Keratinocyte (primary cell): ENCODE data around the gene MICAL3. TPM values are rescaled to one million over a fixed set of nuclear protein-coding genes. Genes with fewer than 3 reads are reported as not detected.

Source experiments
- DNase-seq: peaks from one replicate; pipeline ENCODE4 v3.0.0-alpha.2; 2011; ENCODE audit warnings: low read depth, missing footprints, low spot score
- FAIRE-seq: peaks from 2 replicates; lab custom pipeline; 2011; peaks lifted over from hg19 to GRCh38; lab: Jason Lieb, UNC
- H2AFZ ChIP-seq: 2 replicates; pipeline ENCODE4 v1.6.0; 2012; ENCODE audit warnings: low read length, control low read depth, inconsistent platforms; ENCODE audit not compliant: control insufficient read depth
- H3K27ac ChIP-seq: 2 replicates; pipeline ENCODE4 v1.5.1; 2011; ENCODE audit warnings: low read length; ENCODE audit not compliant: control insufficient read depth, insufficient read depth
- H3K27me3 ChIP-seq: 3 replicates; pipeline ENCODE4 v1.6.0; 2011; ENCODE audit warnings: low read length; ENCODE audit not compliant: control insufficient read depth, insufficient read depth; ENCODE audit errors: extremely low read depth
- H3K36me3 ChIP-seq, 2 experiments: 2 replicates in 1 of 2; 3 replicates in 1 of 2; pipeline ENCODE4 v1.5.1; 2011; ENCODE audit warnings: low read length in 2 of 2, mild to moderate bottlenecking in 1 of 2; ENCODE audit not compliant: control insufficient read depth in 2 of 2, insufficient read depth in 2 of 2; ENCODE audit errors: extremely low read depth in 1 of 2
- H3K4me1 ChIP-seq: 3 replicates; pipeline ENCODE4 v1.5.1; 2011; ENCODE audit warnings: low read length; ENCODE audit not compliant: control insufficient read depth, insufficient read depth; ENCODE audit errors: extremely low read depth
- H3K4me2 ChIP-seq: 3 replicates; pipeline ENCODE4 v1.6.0; 2011; ENCODE audit warnings: low read depth, low read length; ENCODE audit not compliant: control insufficient read depth, insufficient read depth; ENCODE audit errors: extremely low read depth
- H3K4me3 ChIP-seq, 3 experiments: fragments of 200-600 bp in 1 of 3; sonication (generic) in 1 of 3; 2 replicates in 2 of 3; 3 replicates in 1 of 3; pipeline ENCODE4 v1.5.1; 2011 to 2016; ENCODE audit warnings: low read length in 3 of 3, mild to moderate bottlenecking in 3 of 3, control low read depth in 2 of 3, inconsistent platforms in 1 of 3, low read depth in 1 of 3, mixed read lengths in 1 of 3, mixed run types in 1 of 3, moderate library complexity in 1 of 3; ENCODE audit not compliant: control insufficient read depth in 2 of 3, insufficient read depth in 2 of 3; ENCODE audit errors: extremely low read depth in 1 of 3
- H3K79me2 ChIP-seq: 2 replicates; pipeline ENCODE4 v1.6.0; 2012; ENCODE audit warnings: low read length; ENCODE audit not compliant: control insufficient read depth, insufficient read depth
- H3K9ac ChIP-seq: 3 replicates; pipeline ENCODE4 v1.6.0; 2011; ENCODE audit warnings: low read length; ENCODE audit not compliant: control insufficient read depth, insufficient read depth; ENCODE audit errors: extremely low read depth
- H3K9me1 ChIP-seq: 3 replicates; pipeline ENCODE4 v1.6.0; 2011; ENCODE audit warnings: low read length; ENCODE audit not compliant: control insufficient read depth, insufficient read depth; ENCODE audit errors: extremely low read depth
- H3K9me3 ChIP-seq: 2 replicates; pipeline ENCODE4 v1.5.1; 2012; ENCODE audit warnings: low read depth, low read length; ENCODE audit not compliant: control insufficient read depth
- H4K20me1 ChIP-seq: 3 replicates; pipeline ENCODE4 v1.6.0; 2011; ENCODE audit warnings: low read length; ENCODE audit not compliant: control insufficient read depth, insufficient read depth; ENCODE audit errors: extremely low read depth
- CTCF ChIP-seq, 3 experiments: IDR thresholded peaks in 1 of 3; conservative IDR thresholded peaks in 1 of 3; optimal IDR thresholded peaks in 1 of 3; 2 replicates in 2 of 3; 3 replicates in 1 of 3; pipeline versions ENCODE3 to v1.5.1; 2011; ENCODE audit warnings: low read length in 3 of 3, mild to moderate bottlenecking in 3 of 3, moderate library complexity in 2 of 3, control low read depth in 1 of 3, inconsistent platforms in 1 of 3; ENCODE audit not compliant: insufficient read depth in 2 of 3; ENCODE audit errors: extremely low read depth in 1 of 3
- EZH2 ChIP-seq: IDR thresholded peaks from one replicate; pipeline ENCODE4 v1.6.1; 2012; ENCODE audit warnings: inconsistent platforms, mild to moderate bottlenecking, low read length, moderate library complexity
- dilution Hi-C: fragments of 300-500 bp; cut with MboI; formaldehyde crosslinking; loops from one replicate; pipeline ENCODE4 v1.7.0; 2020; ENCODE audit warnings: low sequenced_read_pairs; ENCODE audit not compliant: extremely low pct_ligation_motif_present
- polyA plus RNA-seq, 5 experiments: library from polyadenylated mRNA; depleted of rRNA in 3 of 5; stranded (reverse) in 3 of 5; stranded (forward) in 1 of 5; unstranded in 1 of 5; fragments of >200 nt; gene quantifications; 1 replicate in 1 of 5; 2 replicates in 3 of 5; 3 replicates in 1 of 5; pipeline versions ENCODE4 v1.2.1 to v1.2.3, GENCODE V29; 2011 to 2012; ENCODE audit warnings: missing spikeins in 2 of 5, low read depth in 1 of 5, low replicate concordance in 1 of 5

MICAL3 gene
- polyA plus RNA-seq, 1 donor (not counting 4 experiments of a cell fraction or from before 2014, with no cell fraction given), result 27.9 TPM

- DNase-seq (peak; percentile 67), FAIRE-seq (peak; percentile 87)
- no peak for TF ChIP-seq EZH2
- peak; percentile 99 to 100 (median 99) for TF ChIP-seq CTCF (optimal IDR thresholded peaks at IDR 0.05 in 1 of 3, IDR thresholded peaks at IDR 0.05 in 1 of 3, conservative IDR thresholded peaks at IDR 0.05 in 1 of 3; ENCODE audit: extremely low read depth in 1 of 3, insufficient read depth in 2 of 3, low read length in 3 of 3)
- Histone ChIP-seq H3K4me1 (peaks cover 13% of the 10 kb centered on the region), H3K9me3 (no peaks in the 10 kb centered on the region), H2AFZ (no peak overlapping the region), H3K36me3 (peaks cover 40 to 41% of the 10 kb centered on the region in 2 experiments), H3K4me2 (peak overlapping the region; percentile 1), H3K9ac (no peak overlapping the region), H3K27ac (no peak overlapping the region), H3K79me2 (no peaks in the 10 kb centered on the region), H3K27me3 (no peaks in the 10 kb centered on the region), H3K4me3 (no peak overlapping the region), H4K20me1 (peaks cover 3% of the 10 kb centered on the region), H3K9me1 (no peaks in the 10 kb centered on the region)
- dilution Hi-C loops, result no loop called here
Measured at GRCh38 chr22:17830043-17830961, 194.1 kb downstream of the MICAL3 start.

GRCh38 chr22:17829695-17830042 lies 194.7 kb downstream of the MICAL3 start:
- dilution Hi-C loops, result no loop called here
- H3K79me2 ChIP-seq, result no peaks in the 10 kb centered on the region

More at GRCh38 chr22:17829695-17830042, 194.7 kb downstream of the MICAL3 start:
- no peak overlapping the region for H2AFZ ChIP-seq
- peak; percentile 32 for DNase-seq
- no peaks in the 10 kb centered on the region for H3K27me3 ChIP-seq
- no peaks in the 10 kb centered on the region for H3K9me3 ChIP-seq
- peak overlapping the region; percentile 1 for H3K4me2 ChIP-seq
- H3K27ac ChIP-seq, result no peak overlapping the region
- H3K9me1 ChIP-seq, result no peaks in the 10 kb centered on the region
- H3K9ac ChIP-seq, result no peak overlapping the region
- peaks cover 3% of the 10 kb centered on the region for H4K20me1 ChIP-seq
- TF ChIP-seq EZH2 (no peak), CTCF (optimal IDR thresholded peaks at IDR 0.05 in 1 of 3, IDR thresholded peaks at IDR 0.05 in 1 of 3, conservative IDR thresholded peaks at IDR 0.05 in 1 of 3; ENCODE audit: extremely low read depth in 1 of 3, insufficient read depth in 2 of 3, low read length in 3 of 3) (no peak)
- H3K4me3 ChIP-seq, result no peak overlapping the region
- peaks cover 13% of the 10 kb centered on the region for H3K4me1 ChIP-seq
- FAIRE-seq, result no peak
- peaks cover 39 to 40% of the 10 kb centered on the region in 2 experiments for H3K36me3 ChIP-seq
